ENCODE data around the gene BEST1.

DNA sequence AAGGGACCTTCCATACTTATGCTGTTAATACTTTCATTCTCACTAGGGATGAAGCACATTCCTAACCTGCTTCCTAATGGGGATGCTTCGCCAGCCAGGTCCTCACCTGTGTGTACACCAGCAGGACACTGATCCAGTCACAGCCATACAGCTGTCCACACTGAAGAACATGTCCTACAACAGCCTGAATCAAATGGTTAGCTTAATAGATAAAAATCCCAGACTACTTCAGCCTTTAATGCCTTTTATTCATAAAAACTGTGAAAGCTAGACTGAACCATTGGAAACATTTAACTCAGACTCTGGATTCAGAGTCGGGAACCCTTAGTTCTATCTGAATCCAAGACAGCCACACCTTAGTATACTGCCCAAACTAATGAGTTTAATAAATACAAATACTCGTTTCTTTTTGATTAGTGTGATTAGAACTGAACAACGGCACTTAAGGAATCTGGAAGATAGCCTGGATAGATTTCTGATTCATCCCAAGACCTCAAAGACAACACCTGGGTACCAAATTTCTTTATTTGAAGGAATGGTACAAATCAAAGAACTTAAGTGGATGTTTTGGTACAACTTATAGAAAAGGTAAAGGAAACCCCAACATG, 14.0 kb downstream of the BEST1 start:
- TF ChIP-seq, protein P1, sequence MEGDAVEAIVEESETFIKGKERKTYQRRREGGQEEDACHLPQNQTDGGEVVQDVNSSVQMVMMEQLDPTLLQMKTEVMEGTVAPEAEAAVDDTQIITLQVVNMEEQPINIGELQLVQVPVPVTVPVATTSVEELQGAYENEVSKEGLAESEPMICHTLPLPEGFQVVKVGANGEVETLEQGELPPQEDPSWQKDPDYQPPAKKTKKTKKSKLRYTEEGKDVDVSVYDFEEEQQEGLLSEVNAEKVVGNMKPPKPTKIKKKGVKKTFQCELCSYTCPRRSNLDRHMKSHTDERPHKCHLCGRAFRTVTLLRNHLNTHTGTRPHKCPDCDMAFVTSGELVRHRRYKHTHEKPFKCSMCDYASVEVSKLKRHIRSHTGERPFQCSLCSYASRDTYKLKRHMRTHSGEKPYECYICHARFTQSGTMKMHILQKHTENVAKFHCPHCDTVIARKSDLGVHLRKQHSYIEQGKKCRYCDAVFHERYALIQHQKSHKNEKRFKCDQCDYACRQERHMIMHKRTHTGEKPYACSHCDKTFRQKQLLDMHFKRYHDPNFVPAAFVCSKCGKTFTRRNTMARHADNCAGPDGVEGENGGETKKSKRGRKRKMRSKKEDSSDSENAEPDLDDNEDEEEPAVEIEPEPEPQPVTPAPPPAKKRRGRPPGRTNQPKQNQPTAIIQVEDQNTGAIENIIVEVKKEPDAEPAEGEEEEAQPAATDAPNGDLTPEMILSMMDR (IDR thresholded peaks at IDR 0.05 in 2 of 3, conservative IDR thresholded peaks at IDR 0.05 in 1 of 3; ENCODE audit: borderline replicate concordance in 1 of 3, insufficient read depth in 1 of 3, low read depth in 2 of 3, low read length in 2 of 3) = no peak
- TF ChIP-seq POLR2A (IDR thresholded peaks at IDR 0.05; ENCODE audit: borderline replicate concordance, extremely low read depth, insufficient read depth, insufficient read length) = no peak
- no peak for TF ChIP-seq YY1 (IDR thresholded peaks at IDR 0.05; ENCODE audit: extremely low read depth, insufficient replicate concordance, low read depth, low read length)
- TF ChIP-seq, protein P2, sequence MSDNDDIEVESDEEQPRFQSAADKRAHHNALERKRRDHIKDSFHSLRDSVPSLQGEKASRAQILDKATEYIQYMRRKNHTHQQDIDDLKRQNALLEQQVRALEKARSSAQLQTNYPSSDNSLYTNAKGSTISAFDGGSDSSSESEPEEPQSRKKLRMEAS (IDR thresholded peaks at IDR 0.05) = no peak
- no peak for TF ChIP-seq CEBPB (IDR thresholded peaks at IDR 0.05; ENCODE audit: low read depth)
- no peak for TF ChIP-seq EZH2 (IDR thresholded peaks at IDR 0.05)
- TF ChIP-seq JUND (IDR thresholded peaks at IDR 0.05) = no peak
- TF ChIP-seq, protein P3, sequence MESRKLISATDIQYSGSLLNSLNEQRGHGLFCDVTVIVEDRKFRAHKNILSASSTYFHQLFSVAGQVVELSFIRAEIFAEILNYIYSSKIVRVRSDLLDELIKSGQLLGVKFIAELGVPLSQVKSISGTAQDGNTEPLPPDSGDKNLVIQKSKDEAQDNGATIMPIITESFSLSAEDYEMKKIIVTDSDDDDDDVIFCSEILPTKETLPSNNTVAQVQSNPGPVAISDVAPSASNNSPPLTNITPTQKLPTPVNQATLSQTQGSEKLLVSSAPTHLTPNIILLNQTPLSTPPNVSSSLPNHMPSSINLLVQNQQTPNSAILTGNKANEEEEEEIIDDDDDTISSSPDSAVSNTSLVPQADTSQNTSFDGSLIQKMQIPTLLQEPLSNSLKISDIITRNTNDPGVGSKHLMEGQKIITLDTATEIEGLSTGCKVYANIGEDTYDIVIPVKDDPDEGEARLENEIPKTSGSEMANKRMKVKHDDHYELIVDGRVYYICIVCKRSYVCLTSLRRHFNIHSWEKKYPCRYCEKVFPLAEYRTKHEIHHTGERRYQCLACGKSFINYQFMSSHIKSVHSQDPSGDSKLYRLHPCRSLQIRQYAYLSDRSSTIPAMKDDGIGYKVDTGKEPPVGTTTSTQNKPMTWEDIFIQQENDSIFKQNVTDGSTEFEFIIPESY (IDR thresholded peaks at IDR 0.05; ENCODE audit: extremely low read depth, insufficient replicate concordance, low read length) = no peak
- no peak for TF ChIP-seq ELF1 (IDR thresholded peaks at IDR 0.05; ENCODE audit: borderline replicate concordance, low read depth)
- TF ChIP-seq RAD21 (IDR thresholded peaks at IDR 0.05; ENCODE audit: low read depth) = no peak
- TF ChIP-seq, protein P4, sequence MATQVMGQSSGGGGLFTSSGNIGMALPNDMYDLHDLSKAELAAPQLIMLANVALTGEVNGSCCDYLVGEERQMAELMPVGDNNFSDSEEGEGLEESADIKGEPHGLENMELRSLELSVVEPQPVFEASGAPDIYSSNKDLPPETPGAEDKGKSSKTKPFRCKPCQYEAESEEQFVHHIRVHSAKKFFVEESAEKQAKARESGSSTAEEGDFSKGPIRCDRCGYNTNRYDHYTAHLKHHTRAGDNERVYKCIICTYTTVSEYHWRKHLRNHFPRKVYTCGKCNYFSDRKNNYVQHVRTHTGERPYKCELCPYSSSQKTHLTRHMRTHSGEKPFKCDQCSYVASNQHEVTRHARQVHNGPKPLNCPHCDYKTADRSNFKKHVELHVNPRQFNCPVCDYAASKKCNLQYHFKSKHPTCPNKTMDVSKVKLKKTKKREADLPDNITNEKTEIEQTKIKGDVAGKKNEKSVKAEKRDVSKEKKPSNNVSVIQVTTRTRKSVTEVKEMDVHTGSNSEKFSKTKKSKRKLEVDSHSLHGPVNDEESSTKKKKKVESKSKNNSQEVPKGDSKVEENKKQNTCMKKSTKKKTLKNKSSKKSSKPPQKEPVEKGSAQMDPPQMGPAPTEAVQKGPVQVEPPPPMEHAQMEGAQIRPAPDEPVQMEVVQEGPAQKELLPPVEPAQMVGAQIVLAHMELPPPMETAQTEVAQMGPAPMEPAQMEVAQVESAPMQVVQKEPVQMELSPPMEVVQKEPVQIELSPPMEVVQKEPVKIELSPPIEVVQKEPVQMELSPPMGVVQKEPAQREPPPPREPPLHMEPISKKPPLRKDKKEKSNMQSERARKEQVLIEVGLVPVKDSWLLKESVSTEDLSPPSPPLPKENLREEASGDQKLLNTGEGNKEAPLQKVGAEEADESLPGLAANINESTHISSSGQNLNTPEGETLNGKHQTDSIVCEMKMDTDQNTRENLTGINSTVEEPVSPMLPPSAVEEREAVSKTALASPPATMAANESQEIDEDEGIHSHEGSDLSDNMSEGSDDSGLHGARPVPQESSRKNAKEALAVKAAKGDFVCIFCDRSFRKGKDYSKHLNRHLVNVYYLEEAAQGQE (IDR thresholded peaks at IDR 0.05; ENCODE audit: low read depth) = no peak

All from HCT116 (cell line).